Measurements from ENCODE around the gene PRKCQ. TPM values are rescaled to one million over a fixed set of nuclear protein-coding genes. Genes with fewer than 3 reads are reported as not detected.

The PRKCQ gene
- total and polyA plus RNA-seq, 2 of the 8 experiments (the other 6 are each of a cell fraction or from before 2014, with no cell fraction given): 9.1 to 22.6 TPM

- no peaks in the 10 kb centered on the region for H3K23me2 ChIP-seq (ENCODE audit: low read depth, low read length)
- H3K14ac ChIP-seq (ENCODE audit: insufficient read length): no peak overlapping the region
- no peak overlapping the region for H4K5ac ChIP-seq (ENCODE audit: insufficient read length, low read depth, low read length)
- no peak overlapping the region for H2BK5ac ChIP-seq (ENCODE audit: low read depth, low read length)
- H3K9me3 ChIP-seq (ENCODE audit: insufficient read depth in 2 of 2, low read depth in 1 of 2, low read length in 1 of 2): no peaks in the 10 kb centered on the region
- no peak overlapping the region for H3K56ac ChIP-seq (replicated peaks; ENCODE audit: insufficient read length, low read depth, low read length)
- no peak overlapping the region for H2BK20ac ChIP-seq (ENCODE audit: low read length)
- H4K8ac ChIP-seq (ENCODE audit: extremely low read depth, insufficient read depth, low read length): no peak overlapping the region
- no peak for FAIRE-seq
- peaks cover 0 to 4% (median 0%) of the 10 kb centered on the region in 4 experiments; a peak in 5 of 8 replicates for H3K36me3 ChIP-seq (ENCODE audit: control insufficient read depth in 2 of 4, insufficient read depth in 4 of 4, low read length in 3 of 4)
- H2AK5ac ChIP-seq (ENCODE audit: low read depth, low read length): no peak overlapping the region
- no peak overlapping the region for H2BK15ac ChIP-seq (ENCODE audit: low read length)
- H3K23ac ChIP-seq (ENCODE audit: insufficient read length): no peak overlapping the region
- ChIA-PET CTCF (ENCODE audit: partially characterized antibody) (interaction anchor here (0.7 kb wide), 1 partner anchor 25 kb away, joined by 4 read pairs; no protein-coding TSS in a partner anchor), POLR2A (ENCODE audit: partially characterized antibody) (no interaction called here)
- H3K4me3 ChIP-seq (ENCODE audit: extremely low read depth in 1 of 4, insufficient read depth in 2 of 4, low read depth in 3 of 4, low read length in 4 of 4): no peak overlapping the region
- H3K79me1 ChIP-seq (ENCODE audit: low read depth, low read length): no peaks in the 10 kb centered on the region
- no peaks in the 10 kb centered on the region for H3K79me2 ChIP-seq (ENCODE audit: control insufficient read depth in 1 of 2, insufficient read depth in 2 of 2, low read length in 2 of 2)
- no peak for DNase-seq (ENCODE audit: low read depth in 1 of 2, low spot score in 2 of 2)
- H3K4ac ChIP-seq (replicated peaks; ENCODE audit: insufficient read length, low read depth, low read length): no peak overlapping the region
- H2BK120ac ChIP-seq (replicated peaks; ENCODE audit: low read depth, low read length): no peak overlapping the region
- WGBS, 2 experiments (ENCODE audit: extremely low coverage in 1 of 2, insufficient coverage in 1 of 2, insufficient read length in 1 of 2, insufficient replicate concordance in 2 of 2, low coverage in 1 of 2, low lambda C conversion rate in 2 of 2, missing lambda C conversion rate in 1 of 2): 71% methylated on average over 4 of the region's 4 CpGs; no CpG with 5 or more reads in 1 of the 2 experiments
- no peak overlapping the region for H3K9ac ChIP-seq (replicated peaks in 1 of 4; ENCODE audit: extremely low read depth in 1 of 4, low read depth in 3 of 4, low read length in 3 of 4)
- no peaks in the 10 kb centered on the region for H3K4me1 ChIP-seq (replicated peaks in 1 of 4; ENCODE audit: control insufficient read depth in 3 of 4, insufficient read depth in 4 of 4, low read length in 3 of 4)
- no peak overlapping the region for H2AFZ ChIP-seq (ENCODE audit: low read length)
- H2BK12ac ChIP-seq (ENCODE audit: low read depth, low read length): no peak overlapping the region
- H3K27me3 ChIP-seq (replicated peaks in 1 of 4; ENCODE audit: control insufficient read depth in 3 of 4, extremely low read depth in 1 of 4, insufficient read depth in 3 of 4, low read length in 3 of 4): no peaks in the 10 kb centered on the region
- H3K27ac ChIP-seq (ENCODE audit: low read depth, low read length): no peak overlapping the region
- H4K91ac ChIP-seq (replicated peaks; ENCODE audit: insufficient read length, low read length): no peak overlapping the region
- H4K20me1 ChIP-seq (replicated peaks in 1 of 2; ENCODE audit: control insufficient read depth in 1 of 2, insufficient read depth in 2 of 2, low read length in 2 of 2): peaks cover 0 to 3% of the 10 kb centered on the region in 2 experiments
- H3K4me2 ChIP-seq (ENCODE audit: insufficient read depth in 1 of 2, low read depth in 2 of 2, low read length in 2 of 2): no peak overlapping the region
- H3K18ac ChIP-seq (ENCODE audit: extremely low read depth, low read length): no peak overlapping the region
- no peak for TF ChIP-seq MAX (IDR thresholded peaks at IDR 0.05)
- no peak for TF ChIP-seq POLR2AphosphoS5 (IDR thresholded peaks at IDR 0.05; ENCODE audit: low read depth, low read length)
These were observed 148.2 kb downstream of the PRKCQ start for GRCh38 chr10:6431861-6432260.
